K562 (cell line): ENCODE data around the gene ALB. TPM values are rescaled to one million over a fixed set of nuclear protein-coding genes. Genes with fewer than 3 reads are reported as not detected.

Source experiments
- ATAC-seq: fragments of 200-7000 bp; cut with Tn5 transposase; 3 replicates; pipeline ENCODE4 v1.9.1; 2020; ENCODE audit warnings: moderate library complexity
- BruUV-seq: library from RNA; stranded (reverse); fragments of 400-500 nt; replicated peaks from 2 replicates; lab custom pipeline; 2021; lab: Mats Ljungman, UMichigan
- CTCF ChIA-PET: fragments of 300-600 bp; formaldehyde crosslinking; extraction: SDS; loops from one replicate; lab custom pipeline; 2021; ENCODE audit warnings: low intra/inter-chr PET ratio; lab: Yijun Ruan, JAX
- POLR2A ChIA-PET: fragments of 300-600, 350-650 bp; sonication (Branson Sonifier 250); formaldehyde crosslinking; extraction: SDS; loops from one replicate; lab custom pipeline; 2021; ENCODE audit warnings: antibody characterized with exemption, inconsistent platforms; lab: Yijun Ruan, JAX
- DNase-seq, 4 experiments: peaks; one replicate each; pipeline versions ENCODE4 v3.0.0 to v3.0.0-alpha.2; 2011 to 2018; ENCODE audit warnings: low spot score in 3 of 4, mixed read lengths in 3 of 4; ENCODE audit errors: extremely low read depth in 1 of 4
- FAIRE-seq: peaks from 2 replicates; lab custom pipeline; 2011; peaks lifted over from hg19 to GRCh38; lab: Jason Lieb, UNC
- H2AFZ ChIP-seq: 2 replicates; pipeline ENCODE4 v1.6.0; 2011; ENCODE audit warnings: low read depth, low read length, control low read depth, inconsistent platforms
- H3K27ac ChIP-seq: fragments of 200-600 bp; 3 replicates; pipeline ENCODE4 v1.8.0; 2011; ENCODE audit warnings: low read depth, mild to moderate bottlenecking, control low read depth, inconsistent platforms, low read length, moderate library complexity, mixed read lengths; ENCODE audit errors: extremely low read depth
- H3K27me3 ChIP-seq, 2 experiments: fragments of 300-600 bp in 1 of 2; 2 replicates in 1 of 2; 3 replicates in 1 of 2; pipeline versions ENCODE4 v1.6.0 to v1.8.0; 2011; ENCODE audit warnings: inconsistent platforms in 2 of 2, low read length in 2 of 2, mild to moderate bottlenecking in 1 of 2, mixed read lengths in 1 of 2, moderate library complexity in 1 of 2; ENCODE audit not compliant: control insufficient read depth in 2 of 2, insufficient read depth in 2 of 2
- H3K36me3 ChIP-seq: fragments of 300-600 bp; 3 replicates; pipeline ENCODE4 v1.8.0; 2011; ENCODE audit warnings: mild to moderate bottlenecking, low read length, inconsistent platforms; ENCODE audit not compliant: control insufficient read depth, insufficient read depth
- H3K4me1 ChIP-seq, 2 experiments: fragments of 200-600 bp in 1 of 2; replicated peaks in 1 of 2; 2 replicates in 1 of 2; 3 replicates in 1 of 2; pipeline versions ENCODE4 v1.5.1 to v1.8.0; 2011; ENCODE audit warnings: inconsistent platforms in 2 of 2, low read length in 2 of 2, mild to moderate bottlenecking in 1 of 2, mixed read lengths in 1 of 2, moderate library complexity in 1 of 2; ENCODE audit not compliant: control insufficient read depth in 2 of 2, insufficient read depth in 2 of 2
- H3K4me2 ChIP-seq: 2 replicates; pipeline ENCODE4 v1.6.1; 2011; ENCODE audit warnings: low read length, control low read depth, inconsistent platforms, mixed read lengths; ENCODE audit not compliant: insufficient read depth
- H3K4me3 ChIP-seq: fragments of 200-600 bp; sonication (generic), shearing (Covaris generic); 2 replicates; pipeline ENCODE4 v1.5.1; 2016; ENCODE audit warnings: control low read depth, inconsistent platforms
- H3K79me2 ChIP-seq: fragments of 200-600 bp; 3 replicates; pipeline ENCODE4 v1.8.0; 2011; ENCODE audit warnings: low read length, inconsistent platforms; ENCODE audit not compliant: control insufficient read depth, insufficient read depth
- H3K9ac ChIP-seq, 2 experiments: 2 replicates each; pipeline versions ENCODE4 v1.6.0 to v1.6.1; 2011; ENCODE audit warnings: low read depth in 2 of 2, low read length in 2 of 2, control low read depth in 1 of 2, inconsistent platforms in 1 of 2, mild to moderate bottlenecking in 1 of 2, mixed read lengths in 1 of 2; ENCODE audit not compliant: insufficient read depth in 1 of 2
- H3K9me1 ChIP-seq: one replicate; pipeline ENCODE4 v1.6.0; 2011; ENCODE audit warnings: inconsistent platforms, mild to moderate bottlenecking, low read length, moderate library complexity; ENCODE audit not compliant: control insufficient read depth, insufficient read depth
- H3K9me3 ChIP-seq: replicated peaks from 2 replicates; pipeline ENCODE4 v1.5.1; 2011; ENCODE audit warnings: low read depth, low read length, inconsistent platforms; ENCODE audit not compliant: control insufficient read depth, insufficient read depth
- H4K20me1 ChIP-seq: replicated peaks from 2 replicates; pipeline ENCODE4 v1.6.1; 2011; ENCODE audit warnings: low read length, inconsistent platforms, mixed read lengths; ENCODE audit not compliant: control insufficient read depth, insufficient read depth
- BDP1 ChIP-seq: IDR thresholded peaks from 3 replicates; pipeline ENCODE4 v1.6.1; 2011; ENCODE audit not compliant: insufficient read length, insufficient read depth
- ERF ChIP-seq: fragments of 450-650 bp; formaldehyde crosslinking; IDR thresholded peaks from 2 replicates; pipeline ENCODE4 v1.4.0; 2020; ENCODE audit warnings: mild to moderate bottlenecking, mixed read lengths
- FOXK1 ChIP-seq: sonication (generic); formaldehyde crosslinking; IDR thresholded peaks from 2 replicates; pipeline ENCODE4 v1.8.0; 2022; ENCODE audit warnings: missing genetic modification reagents, mild to moderate bottlenecking, borderline replicate concordance
- HEY1 ChIP-seq: fragments of 250-450 bp; sonication (Bioruptor Pico); IDR thresholded peaks from 2 replicates; pipeline ENCODE4 v1.5.0; 2020; ENCODE audit warnings: mild to moderate bottlenecking, moderate library complexity, borderline replicate concordance
- HNRNPH1 ChIP-seq: fragments of 200-400 bp; formaldehyde crosslinking; optimal IDR thresholded peaks from 2 replicates; pipeline ENCODE3; 2017; ENCODE audit warnings: low read depth, mild to moderate bottlenecking, low read length, moderate library complexity
- MIER1 ChIP-seq: fragments of 450-650 bp; IDR thresholded peaks from 2 replicates; pipeline ENCODE4 v1.6.1; 2016; ENCODE audit warnings: antibody characterized with exemption, mild to moderate bottlenecking, low read depth
- NCOA1 ChIP-seq: fragments of 450-650 bp; IDR thresholded peaks from 2 replicates; pipeline ENCODE4 v1.6.1; 2016; ENCODE audit warnings: low read depth
- NELFE ChIP-seq: IDR thresholded peaks from 2 replicates; pipeline ENCODE4 v1.6.1; 2011; ENCODE audit warnings: mild to moderate bottlenecking; ENCODE audit not compliant: insufficient read depth, insufficient read length
- NFIX ChIP-seq: fragments of 250-450 bp; sonication (Bioruptor Pico); IDR thresholded peaks from 2 replicates; pipeline ENCODE4 v1.4.0; 2020; ENCODE audit warnings: low read depth, mild to moderate bottlenecking, moderate library complexity
- POLR2B ChIP-seq: fragments of 450-650 bp; IDR thresholded peaks from 2 replicates; pipeline ENCODE4 v1.6.1; 2018; ENCODE audit warnings: low read depth; ENCODE audit not compliant: partially characterized antibody
- RBM25 ChIP-seq: fragments of 200-400 bp; formaldehyde crosslinking; IDR thresholded peaks from 2 replicates; pipeline ENCODE4 v1.6.1; 2018; ENCODE audit warnings: low read length, low read depth, moderate library complexity; ENCODE audit not compliant: severe bottlenecking
- TCFL5 ChIP-seq: fragments of 250-450 bp; sonication (Bioruptor Pico); conservative IDR thresholded peaks from 2 replicates; pipeline ENCODE4 v1.6.1; 2021; ENCODE audit warnings: mild to moderate bottlenecking, moderate library complexity, matching md5 sums
- ZFP1 ChIP-seq: fragments of 450-650 bp; formaldehyde crosslinking; IDR thresholded peaks from 2 replicates; pipeline ENCODE4 v1.4.0; 2020; ENCODE audit warnings: mild to moderate bottlenecking, mixed read lengths
- WGBS: fragments of 100-300 bp; shearing (Covaris generic); methylation state at CpG from one replicate; pipeline ENCODE4 v1.1.6; 2016; ENCODE audit warnings: low coverage, mixed read lengths; ENCODE audit not compliant: insufficient coverage; ENCODE audit errors: missing lambda C conversion rate; 5-methylcytosine and 5-hydroxymethylcytosine counted together
- in situ Hi-C: fragments of 300-500 bp; cut with MboI; formaldehyde crosslinking; loops from 4 replicates; pipeline ENCODE4 v1.15.0; 2018; ENCODE audit warnings: inconsistent platforms, mixed read lengths
- intact Hi-C: fragments of 100-400 bp; cut with micrococcal nuclease; formaldehyde crosslinking; loops from 2 replicates; pipeline ENCODE4 v1.14.2; 2022
- polyA plus RNA-seq, 8 experiments: library from polyadenylated mRNA; depleted of rRNA in 4 of 8; stranded (reverse) in 5 of 8; unstranded in 3 of 8; fragments of >200 nt; fragmentation: Nextera tagmentation in 2 of 8; fragmentation: Illumina TruSeq in 1 of 8; extraction: Ambion mirVana in 2 of 8; extraction: Trizol in 1 of 8; gene quantifications; 2 replicates each; pipeline versions ENCODE4 v1.2.1 to v1.2.3, GENCODE V29; 2011 to 2014; ENCODE audit warnings: inconsistent platforms in 1 of 8, missing spikeins in 1 of 8
- total RNA-seq, 7 experiments: library from RNA; depleted of rRNA in 6 of 7; stranded (reverse); fragments of >200 nt in 6 of 7; fragmentation: Illumina TruSeq in 2 of 7; extraction: Trizol in 2 of 7; gene quantifications; 2 replicates each; pipeline versions ENCODE4 v1.2.1 to v1.2.3, GENCODE V29; 2011 to 2021; ENCODE audit warnings: low replicate concordance in 1 of 7
- TF ChIP-seq, protein P1 (sequence below): fragments of 250-450 bp; sonication (Bioruptor Pico); IDR thresholded peaks from 2 replicates; pipeline ENCODE4 v1.4.0; 2020; ENCODE audit warnings: mild to moderate bottlenecking

ALB gene
- total and polyA plus RNA-seq, 9 of the 15 experiments (the other 6 are each of a cell fraction or from before 2014, with no cell fraction given), result 0.04 to 18.5 (median 0.20) TPM; not detected in 2

DNA sequence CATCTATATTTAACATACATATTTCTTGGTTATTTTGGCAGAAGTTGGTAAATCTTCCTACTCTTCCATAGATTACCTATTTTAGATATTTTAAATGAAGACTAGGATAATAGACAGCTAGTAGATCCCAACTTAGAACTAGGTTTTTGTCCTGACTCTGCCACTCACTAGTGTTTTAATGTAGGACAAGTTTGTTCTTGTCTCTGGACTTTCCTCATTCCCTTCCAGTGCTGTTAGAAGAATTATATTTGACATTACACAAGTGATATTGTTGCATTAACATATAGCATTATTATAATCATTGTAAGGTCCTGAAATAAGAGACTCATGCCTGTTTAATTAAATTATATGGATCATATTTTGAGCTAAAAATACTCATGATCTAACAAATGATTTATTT is 24.1 kb upstream of the ALB start (continued):
- TF ChIP-seq, protein P1, sequence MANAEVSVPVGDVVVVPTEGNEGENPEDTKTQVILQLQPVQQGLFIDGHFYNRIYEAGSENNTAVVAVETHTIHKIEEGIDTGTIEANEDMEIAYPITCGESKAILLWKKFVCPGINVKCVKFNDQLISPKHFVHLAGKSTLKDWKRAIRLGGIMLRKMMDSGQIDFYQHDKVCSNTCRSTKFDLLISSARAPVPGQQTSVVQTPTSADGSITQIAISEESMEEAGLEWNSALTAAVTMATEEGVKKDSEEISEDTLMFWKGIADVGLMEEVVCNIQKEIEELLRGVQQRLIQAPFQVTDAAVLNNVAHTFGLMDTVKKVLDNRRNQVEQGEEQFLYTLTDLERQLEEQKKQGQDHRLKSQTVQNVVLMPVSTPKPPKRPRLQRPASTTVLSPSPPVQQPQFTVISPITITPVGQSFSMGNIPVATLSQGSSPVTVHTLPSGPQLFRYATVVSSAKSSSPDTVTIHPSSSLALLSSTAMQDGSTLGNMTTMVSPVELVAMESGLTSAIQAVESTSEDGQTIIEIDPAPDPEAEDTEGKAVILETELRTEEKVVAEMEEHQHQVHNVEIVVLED (CRISPR knock-in tag), result no peak

DNA sequence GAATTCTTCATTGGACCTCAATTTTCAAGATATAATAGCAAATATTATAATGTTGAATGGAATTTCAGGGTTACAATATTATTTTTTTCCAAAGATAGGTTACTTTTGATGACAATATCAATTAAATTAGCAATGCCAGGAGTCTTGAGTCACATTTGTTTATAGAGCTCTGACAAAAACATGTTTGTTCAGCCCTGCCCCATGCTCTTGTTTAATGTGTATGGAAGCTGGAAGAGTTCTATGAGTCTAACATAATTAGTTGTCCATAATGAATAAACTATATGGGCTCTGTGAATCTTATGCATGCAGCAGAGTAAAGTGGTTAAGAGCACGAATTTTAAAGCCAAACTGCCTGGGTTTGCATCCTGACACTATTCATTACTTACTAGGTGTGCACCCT is 22.9 kb upstream of the ALB start:
- no peaks in the 10 kb centered on the region for H3K9me1 ChIP-seq
- WGBS, result 4% methylated on average over 1 of the region's 1 CpG
- no peaks in the 10 kb centered on the region for H4K20me1 ChIP-seq
- no peak overlapping the region for H2AFZ ChIP-seq
- H3K79me2 ChIP-seq, result no peaks in the 10 kb centered on the region
- no peaks in the 10 kb centered on the region for H3K9me3 ChIP-seq
- no peak overlapping the region for H3K9ac ChIP-seq
- no peak overlapping the region for H3K4me3 ChIP-seq
- no TSS peak for BruUV-seq
- no peak overlapping the region for H3K27ac ChIP-seq
- ATAC-seq (no peak), DNase-seq (no peak), FAIRE-seq (no peak)
- no peaks in the 10 kb centered on the region for H3K4me1 ChIP-seq
- no peak for TF ChIP-seq MIER1
- TF ChIP-seq POLR2B, result no peak
- TF ChIP-seq HNRNPH1, result no peak
- no peak for TF ChIP-seq ZFP1 (CRISPR knock-in tag)
- TF ChIP-seq BDP1, result no peak
- TF ChIP-seq RBM25, result no peak
- TF ChIP-seq FOXK1 (CRISPR knock-in tag), result no peak
- no peak for TF ChIP-seq NCOA1
- TF ChIP-seq ERF (CRISPR knock-in tag), result no peak
- no peak for TF ChIP-seq NELFE
- TF ChIP-seq HEY1 (CRISPR knock-in tag), result no peak
- no peak for TF ChIP-seq NFIX (CRISPR knock-in tag)
- TF ChIP-seq TCFL5 (CRISPR knock-in tag), result no peak
- H3K4me2 ChIP-seq, result no peak overlapping the region
- ChIA-PET CTCF (no interaction called here), POLR2A (no interaction called here)
- no peaks in the 10 kb centered on the region for H3K27me3 ChIP-seq
- in situ Hi-C loops, result no loop called here
- intact Hi-C loops, result no loop called here
- no peaks in the 10 kb centered on the region for H3K36me3 ChIP-seq
